D721Med (cell line): ENCODE measurements around the gene MAP3K20.

Experiments used
- DNase-seq: peaks from one replicate; pipeline ENCODE4 v3.0.0; 2011; ENCODE audit warnings: low spot score; ENCODE audit not compliant: insufficient read length
- FAIRE-seq: peaks from 2 replicates; lab custom pipeline; 2011; peaks lifted over from hg19 to GRCh38; lab: Jason Lieb, UNC
- CTCF ChIP-seq: IDR thresholded peaks from 2 replicates; pipeline ENCODE4 v1.5.1; 2012; ENCODE audit warnings: mild to moderate bottlenecking, control low read depth; ENCODE audit not compliant: insufficient read depth; ENCODE audit errors: missing control alignments

Gene MAP3K20

GRCh38 chr2:173059292-173059691, 16.4 kb upstream of the MAP3K20 start:
- DNase-seq (no peak), FAIRE-seq (no peak)
- no peak for TF ChIP-seq CTCF

- TF ChIP-seq CTCF = no peak
- no peak for DNase-seq
- FAIRE-seq = no peak
Observed at GRCh38 chr2:173059971-173060461, 15.6 kb upstream of the MAP3K20 start.

- no peak for TF ChIP-seq CTCF
- DNase-seq = no peak
- FAIRE-seq = no peak
Observed at GRCh38 chr2:173062801-173063200, 12.8 kb upstream of the MAP3K20 start.

GRCh38 chr2:173064151-173064805, 11.4 kb upstream of the MAP3K20 start:
- no peak for DNase-seq
- no peak for FAIRE-seq
- no peak for TF ChIP-seq CTCF

GRCh38 chr2:173066887-173067676, 8.6 kb upstream of the MAP3K20 start:
- TF ChIP-seq CTCF = no peak
- FAIRE-seq = no peak
- no peak for DNase-seq

GRCh38 chr2:173075056-173075780, 428 bp upstream of the MAP3K20 start:
- FAIRE-seq (no peak), DNase-seq (no peak)
- no peak for TF ChIP-seq CTCF
